Liver (tissue), 3 donors: ENCODE data around the gene SNX1.

ENCODE experiments used
- RAD21 ChIP-seq, 2 donors: IDR thresholded peaks; 2 replicates each; pipeline ENCODE4 v1.6.1; 2016; ENCODE audit warnings: antibody characterized with exemption in 2 of 2, mild to moderate bottlenecking in 2 of 2
- SP1 ChIP-seq: IDR thresholded peaks from 2 replicates; pipeline ENCODE4 v1.6.1; 2018; ENCODE audit warnings: antibody characterized with exemption, mild to moderate bottlenecking
- TAF1 ChIP-seq: conservative IDR thresholded peaks from 2 replicates; pipeline ENCODE4 v1.6.1; 2016; ENCODE audit warnings: antibody characterized with exemption, mild to moderate bottlenecking
- TF ChIP-seq, protein P1 (sequence below): fragments of 150-350 bp; IDR thresholded peaks from 2 replicates; pipeline ENCODE4 v1.5.1; 2017; ENCODE audit warnings: improper control_type of control experiment, low read depth, low read length; ENCODE audit not compliant: missing input control
- TF ChIP-seq, protein P2 (sequence below): IDR thresholded peaks from 2 replicates; pipeline ENCODE4 v1.6.1; 2016; ENCODE audit warnings: antibody characterized with exemption, mild to moderate bottlenecking
- donor health status: healthy.
- donor health status: healthy.

DNA sequence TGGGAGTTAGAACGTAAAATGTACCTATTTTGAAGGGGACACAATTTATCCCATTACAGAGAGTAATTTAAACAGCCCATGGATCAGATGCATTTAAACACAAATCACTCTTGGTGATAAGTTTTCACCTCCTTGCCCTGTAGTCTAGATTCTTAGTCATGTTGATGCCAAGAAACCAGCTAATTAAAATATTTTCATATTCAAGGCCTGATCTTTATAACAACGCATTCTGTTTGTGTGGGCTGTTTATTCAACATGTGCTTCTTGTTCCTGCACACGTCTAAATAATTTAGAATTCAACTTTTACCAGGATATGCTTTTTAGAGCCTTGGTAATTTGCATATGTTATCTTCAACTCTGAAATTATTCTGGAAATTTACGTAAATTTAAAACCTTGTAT, 25.8 kb downstream of the SNX1 start:
- TF ChIP-seq, protein P1, sequence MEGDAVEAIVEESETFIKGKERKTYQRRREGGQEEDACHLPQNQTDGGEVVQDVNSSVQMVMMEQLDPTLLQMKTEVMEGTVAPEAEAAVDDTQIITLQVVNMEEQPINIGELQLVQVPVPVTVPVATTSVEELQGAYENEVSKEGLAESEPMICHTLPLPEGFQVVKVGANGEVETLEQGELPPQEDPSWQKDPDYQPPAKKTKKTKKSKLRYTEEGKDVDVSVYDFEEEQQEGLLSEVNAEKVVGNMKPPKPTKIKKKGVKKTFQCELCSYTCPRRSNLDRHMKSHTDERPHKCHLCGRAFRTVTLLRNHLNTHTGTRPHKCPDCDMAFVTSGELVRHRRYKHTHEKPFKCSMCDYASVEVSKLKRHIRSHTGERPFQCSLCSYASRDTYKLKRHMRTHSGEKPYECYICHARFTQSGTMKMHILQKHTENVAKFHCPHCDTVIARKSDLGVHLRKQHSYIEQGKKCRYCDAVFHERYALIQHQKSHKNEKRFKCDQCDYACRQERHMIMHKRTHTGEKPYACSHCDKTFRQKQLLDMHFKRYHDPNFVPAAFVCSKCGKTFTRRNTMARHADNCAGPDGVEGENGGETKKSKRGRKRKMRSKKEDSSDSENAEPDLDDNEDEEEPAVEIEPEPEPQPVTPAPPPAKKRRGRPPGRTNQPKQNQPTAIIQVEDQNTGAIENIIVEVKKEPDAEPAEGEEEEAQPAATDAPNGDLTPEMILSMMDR: no peak
- TF ChIP-seq SP1 (no peak), TAF1 (no peak), RAD21 (IDR thresholded peaks at IDR 0.05) (no peak)
- TF ChIP-seq, protein P2, sequence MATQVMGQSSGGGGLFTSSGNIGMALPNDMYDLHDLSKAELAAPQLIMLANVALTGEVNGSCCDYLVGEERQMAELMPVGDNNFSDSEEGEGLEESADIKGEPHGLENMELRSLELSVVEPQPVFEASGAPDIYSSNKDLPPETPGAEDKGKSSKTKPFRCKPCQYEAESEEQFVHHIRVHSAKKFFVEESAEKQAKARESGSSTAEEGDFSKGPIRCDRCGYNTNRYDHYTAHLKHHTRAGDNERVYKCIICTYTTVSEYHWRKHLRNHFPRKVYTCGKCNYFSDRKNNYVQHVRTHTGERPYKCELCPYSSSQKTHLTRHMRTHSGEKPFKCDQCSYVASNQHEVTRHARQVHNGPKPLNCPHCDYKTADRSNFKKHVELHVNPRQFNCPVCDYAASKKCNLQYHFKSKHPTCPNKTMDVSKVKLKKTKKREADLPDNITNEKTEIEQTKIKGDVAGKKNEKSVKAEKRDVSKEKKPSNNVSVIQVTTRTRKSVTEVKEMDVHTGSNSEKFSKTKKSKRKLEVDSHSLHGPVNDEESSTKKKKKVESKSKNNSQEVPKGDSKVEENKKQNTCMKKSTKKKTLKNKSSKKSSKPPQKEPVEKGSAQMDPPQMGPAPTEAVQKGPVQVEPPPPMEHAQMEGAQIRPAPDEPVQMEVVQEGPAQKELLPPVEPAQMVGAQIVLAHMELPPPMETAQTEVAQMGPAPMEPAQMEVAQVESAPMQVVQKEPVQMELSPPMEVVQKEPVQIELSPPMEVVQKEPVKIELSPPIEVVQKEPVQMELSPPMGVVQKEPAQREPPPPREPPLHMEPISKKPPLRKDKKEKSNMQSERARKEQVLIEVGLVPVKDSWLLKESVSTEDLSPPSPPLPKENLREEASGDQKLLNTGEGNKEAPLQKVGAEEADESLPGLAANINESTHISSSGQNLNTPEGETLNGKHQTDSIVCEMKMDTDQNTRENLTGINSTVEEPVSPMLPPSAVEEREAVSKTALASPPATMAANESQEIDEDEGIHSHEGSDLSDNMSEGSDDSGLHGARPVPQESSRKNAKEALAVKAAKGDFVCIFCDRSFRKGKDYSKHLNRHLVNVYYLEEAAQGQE: no peak
